HEK293 (cell line): ENCODE data around the gene LYL1.

Experiments
- CTCF ChIA-PET: fragments of 350-600 bp; formaldehyde crosslinking; extraction: SDS; loops from one replicate; lab custom pipeline; 2021; ENCODE audit warnings: antibody characterized with exemption; lab: Yijun Ruan, JAX
- POLR2A ChIA-PET: fragments of 300-600 bp; formaldehyde crosslinking; extraction: SDS; loops from one replicate; lab custom pipeline; 2020; ENCODE audit warnings: antibody characterized with exemption, inconsistent platforms; lab: Yijun Ruan, JAX
- H3K27ac ChIP-seq: fragments of 200-500 bp; sonication (Bioruptor generic); 2 replicates; pipeline ENCODE4 v1.5.1; 2014; ENCODE audit warnings: low read depth, low read length, control low read depth, inconsistent platforms; ENCODE audit errors: extremely low read depth
- H3K36me3 ChIP-seq, 2 experiments: fragments of 200-500 bp in 1 of 2; sonication (Bioruptor generic) in 1 of 2; 1 replicate in 1 of 2; 2 replicates in 1 of 2; pipeline ENCODE4 v1.5.1; 2014 to 2017; ENCODE audit warnings: inconsistent platforms in 2 of 2, low read length in 2 of 2; ENCODE audit not compliant: control insufficient read depth in 2 of 2, insufficient read depth in 1 of 2
- H3K4me1 ChIP-seq: fragments of 200-500 bp; sonication (Bioruptor generic); 2 replicates; pipeline ENCODE4 v1.5.1; 2014; ENCODE audit warnings: mild to moderate bottlenecking, low read length, inconsistent platforms; ENCODE audit not compliant: control insufficient read depth, insufficient read depth
- H3K4me3 ChIP-seq: 2 replicates; pipeline ENCODE4 v1.5.1; 2011; ENCODE audit warnings: low read depth, mild to moderate bottlenecking, control low read depth, low read length, moderate library complexity
- H3K9me3 ChIP-seq: fragments of 200-500 bp; sonication (Bioruptor generic); 2 replicates; pipeline ENCODE4 v1.5.1; 2014; ENCODE audit warnings: low read depth, low read length, inconsistent platforms; ENCODE audit not compliant: control insufficient read depth, insufficient read depth
- CTCF ChIP-seq: fragments of 450-650 bp; formaldehyde crosslinking; IDR thresholded peaks from 2 replicates; pipeline ENCODE4 v1.5.1; 2016; ENCODE audit warnings: missing biosample characterization, missing genetic modification characterization
- EGR2 ChIP-seq: fragments of 450-650 bp; formaldehyde crosslinking; IDR thresholded peaks from 2 replicates; pipeline ENCODE4 v1.5.1; 2016; ENCODE audit warnings: low read depth, missing biosample characterization, missing genetic modification characterization
- SP3 ChIP-seq: fragments of 450-650 bp; formaldehyde crosslinking; IDR thresholded peaks from 2 replicates; pipeline ENCODE4 v1.5.1; 2016; ENCODE audit warnings: missing biosample characterization, missing genetic modification characterization
- ZBTB17 ChIP-seq: fragments of 450-650 bp; formaldehyde crosslinking; IDR thresholded peaks from 2 replicates; pipeline ENCODE4 v1.5.1; 2016; ENCODE audit warnings: missing biosample characterization, missing genetic modification characterization
- ZFP41 ChIP-seq: fragments of 450-650 bp; formaldehyde crosslinking; IDR thresholded peaks from 2 replicates; pipeline ENCODE4 v1.5.1; 2016; ENCODE audit warnings: missing biosample characterization, missing genetic modification characterization, borderline replicate concordance
- ZFP69B ChIP-seq: fragments of 450-650 bp; formaldehyde crosslinking; IDR thresholded peaks from 2 replicates; pipeline ENCODE4 v1.5.1; 2016; ENCODE audit warnings: missing biosample characterization, missing genetic modification characterization
- ZIC2 ChIP-seq: fragments of 450-650 bp; formaldehyde crosslinking; IDR thresholded peaks from 2 replicates; pipeline ENCODE4 v1.5.1; 2016; ENCODE audit warnings: missing biosample characterization, missing genetic modification characterization
- ZNF114 ChIP-seq: fragments of 450-650 bp; formaldehyde crosslinking; IDR thresholded peaks from 2 replicates; pipeline ENCODE4 v1.5.0; 2017; ENCODE audit warnings: missing biosample characterization, missing genetic modification characterization
- ZNF174 ChIP-seq: fragments of 450-650 bp; formaldehyde crosslinking; IDR thresholded peaks from 2 replicates; pipeline ENCODE4 v1.5.0; 2017; ENCODE audit warnings: missing biosample characterization, mild to moderate bottlenecking, missing genetic modification characterization
- ZNF18 ChIP-seq: fragments of 450-650 bp; formaldehyde crosslinking; IDR thresholded peaks from 2 replicates; pipeline ENCODE4 v1.5.1; 2016; ENCODE audit warnings: missing biosample characterization, missing genetic modification characterization
- ZNF214 ChIP-seq: fragments of 450-650 bp; formaldehyde crosslinking; IDR thresholded peaks from 2 replicates; pipeline ENCODE4 v1.5.1; 2017; ENCODE audit warnings: missing biosample characterization, mild to moderate bottlenecking, missing genetic modification characterization, borderline replicate concordance
- ZNF223 ChIP-seq: fragments of 450-650 bp; formaldehyde crosslinking; IDR thresholded peaks from 2 replicates; pipeline ENCODE4 v1.5.1; 2016; ENCODE audit warnings: missing biosample characterization, missing genetic modification characterization
- ZNF266 ChIP-seq: fragments of 450-650 bp; formaldehyde crosslinking; IDR thresholded peaks from 2 replicates; pipeline ENCODE4 v1.5.1; 2016; ENCODE audit warnings: missing biosample characterization, missing genetic modification characterization, low read depth
- ZNF350 ChIP-seq: fragments of 450-650 bp; formaldehyde crosslinking; IDR thresholded peaks from 2 replicates; pipeline ENCODE4 v1.5.0; 2017; ENCODE audit warnings: missing biosample characterization, mild to moderate bottlenecking, missing genetic modification characterization
- ZNF391 ChIP-seq: fragments of 450-650 bp; formaldehyde crosslinking; IDR thresholded peaks from 2 replicates; pipeline ENCODE4 v1.5.1; 2016; ENCODE audit warnings: low read depth, missing biosample characterization, missing genetic modification characterization, borderline replicate concordance
- ZNF433 ChIP-seq: fragments of 450-650 bp; formaldehyde crosslinking; IDR thresholded peaks from 2 replicates; pipeline ENCODE4 v1.5.1; 2016; ENCODE audit warnings: missing biosample characterization, missing genetic modification characterization, low read depth
- TF ChIP-seq, protein P1 (sequence below): fragments of 450-650 bp; formaldehyde crosslinking; optimal IDR thresholded peaks from 2 replicates; pipeline ENCODE3; 2016; ENCODE audit warnings: missing biosample characterization, mild to moderate bottlenecking, missing genetic modification characterization
- TF ChIP-seq, protein P2 (sequence below): fragments of 450-650 bp; formaldehyde crosslinking; IDR thresholded peaks from 2 replicates; pipeline ENCODE4 v1.5.1; 2016; ENCODE audit warnings: missing biosample characterization, missing genetic modification characterization
- TF ChIP-seq, protein P3 (sequence below): fragments of 450-650 bp; formaldehyde crosslinking; IDR thresholded peaks from 2 replicates; pipeline ENCODE4 v1.5.1; 2016; ENCODE audit warnings: missing biosample characterization, missing genetic modification characterization

The LYL1 gene

DNA sequence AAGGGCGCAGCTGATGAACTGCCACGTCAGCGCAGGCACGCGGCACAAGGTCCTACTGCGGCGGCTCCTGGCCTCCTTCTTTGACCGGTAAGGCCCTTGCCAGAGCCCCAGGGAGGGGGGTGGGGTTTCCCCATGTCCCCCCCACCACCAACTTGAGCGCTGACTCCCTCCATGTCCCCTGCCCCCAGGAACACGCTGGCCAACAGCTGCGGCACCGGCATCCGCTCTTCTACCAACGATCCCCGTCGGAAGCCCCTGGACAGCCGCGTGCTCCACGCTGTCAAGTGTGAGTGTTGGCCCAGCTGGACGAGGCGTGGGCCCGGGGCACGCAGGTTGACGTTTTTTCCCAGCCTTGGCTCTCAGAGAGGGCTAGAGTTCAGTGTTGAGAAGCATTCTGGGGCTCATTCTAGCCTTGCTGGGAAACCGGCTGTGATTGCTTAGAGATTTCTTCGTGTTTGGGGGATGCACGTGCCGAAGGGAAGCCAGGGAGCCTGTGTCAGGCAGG is 34.7 kb upstream of the LYL1 start:
- Histone ChIP-seq H3K36me3 (peaks cover 11 to 62% of the 10 kb centered on the region in 2 experiments; a peak in 2 of 3 replicates), H3K27ac (no peak overlapping the region), H3K9me3 (no peaks in the 10 kb centered on the region), H3K4me1 (no peaks in the 10 kb centered on the region), H3K4me3 (no peak overlapping the region)
- TF ChIP-seq ZFP69B (tag by site-specific recombination) (0 out of 2 replicates have a peak, but pooled peaks have one; percentile 60), ZFP41 (tag by site-specific recombination) (no peak), ZBTB17 (tag by site-specific recombination) (no peak)
- TF ChIP-seq, protein P1, sequence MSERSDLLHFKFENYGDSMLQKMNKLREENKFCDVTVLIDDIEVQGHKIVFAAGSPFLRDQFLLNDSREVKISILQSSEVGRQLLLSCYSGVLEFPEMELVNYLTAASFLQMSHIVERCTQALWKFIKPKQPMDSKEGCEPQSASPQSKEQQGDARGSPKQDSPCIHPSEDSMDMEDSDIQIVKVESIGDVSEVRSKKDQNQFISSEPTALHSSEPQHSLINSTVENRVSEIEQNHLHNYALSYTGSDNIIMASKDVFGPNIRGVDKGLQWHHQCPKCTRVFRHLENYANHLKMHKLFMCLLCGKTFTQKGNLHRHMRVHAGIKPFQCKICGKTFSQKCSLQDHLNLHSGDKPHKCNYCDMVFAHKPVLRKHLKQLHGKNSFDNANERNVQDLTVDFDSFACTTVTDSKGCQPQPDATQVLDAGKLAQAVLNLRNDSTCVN (tag by site-specific recombination), result no peak
- TF ChIP-seq, protein P2, sequence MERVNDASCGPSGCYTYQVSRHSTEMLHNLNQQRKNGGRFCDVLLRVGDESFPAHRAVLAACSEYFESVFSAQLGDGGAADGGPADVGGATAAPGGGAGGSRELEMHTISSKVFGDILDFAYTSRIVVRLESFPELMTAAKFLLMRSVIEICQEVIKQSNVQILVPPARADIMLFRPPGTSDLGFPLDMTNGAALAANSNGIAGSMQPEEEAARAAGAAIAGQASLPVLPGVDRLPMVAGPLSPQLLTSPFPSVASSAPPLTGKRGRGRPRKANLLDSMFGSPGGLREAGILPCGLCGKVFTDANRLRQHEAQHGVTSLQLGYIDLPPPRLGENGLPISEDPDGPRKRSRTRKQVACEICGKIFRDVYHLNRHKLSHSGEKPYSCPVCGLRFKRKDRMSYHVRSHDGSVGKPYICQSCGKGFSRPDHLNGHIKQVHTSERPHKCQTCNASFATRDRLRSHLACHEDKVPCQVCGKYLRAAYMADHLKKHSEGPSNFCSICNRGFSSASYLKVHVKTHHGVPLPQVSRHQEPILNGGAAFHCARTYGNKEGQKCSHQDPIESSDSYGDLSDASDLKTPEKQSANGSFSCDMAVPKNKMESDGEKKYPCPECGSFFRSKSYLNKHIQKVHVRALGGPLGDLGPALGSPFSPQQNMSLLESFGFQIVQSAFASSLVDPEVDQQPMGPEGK (tag by site-specific recombination), result 0 out of 2 replicates have a peak, but pooled peaks have one; percentile 16
- CTCF ChIA-PET, result interaction anchor here (0.6 kb wide), 1 partner anchor 11 kb away, joined by 3 read pairs; no protein-coding TSS in a partner anchor
- POLR2A ChIA-PET, result no interaction called here

DNA sequence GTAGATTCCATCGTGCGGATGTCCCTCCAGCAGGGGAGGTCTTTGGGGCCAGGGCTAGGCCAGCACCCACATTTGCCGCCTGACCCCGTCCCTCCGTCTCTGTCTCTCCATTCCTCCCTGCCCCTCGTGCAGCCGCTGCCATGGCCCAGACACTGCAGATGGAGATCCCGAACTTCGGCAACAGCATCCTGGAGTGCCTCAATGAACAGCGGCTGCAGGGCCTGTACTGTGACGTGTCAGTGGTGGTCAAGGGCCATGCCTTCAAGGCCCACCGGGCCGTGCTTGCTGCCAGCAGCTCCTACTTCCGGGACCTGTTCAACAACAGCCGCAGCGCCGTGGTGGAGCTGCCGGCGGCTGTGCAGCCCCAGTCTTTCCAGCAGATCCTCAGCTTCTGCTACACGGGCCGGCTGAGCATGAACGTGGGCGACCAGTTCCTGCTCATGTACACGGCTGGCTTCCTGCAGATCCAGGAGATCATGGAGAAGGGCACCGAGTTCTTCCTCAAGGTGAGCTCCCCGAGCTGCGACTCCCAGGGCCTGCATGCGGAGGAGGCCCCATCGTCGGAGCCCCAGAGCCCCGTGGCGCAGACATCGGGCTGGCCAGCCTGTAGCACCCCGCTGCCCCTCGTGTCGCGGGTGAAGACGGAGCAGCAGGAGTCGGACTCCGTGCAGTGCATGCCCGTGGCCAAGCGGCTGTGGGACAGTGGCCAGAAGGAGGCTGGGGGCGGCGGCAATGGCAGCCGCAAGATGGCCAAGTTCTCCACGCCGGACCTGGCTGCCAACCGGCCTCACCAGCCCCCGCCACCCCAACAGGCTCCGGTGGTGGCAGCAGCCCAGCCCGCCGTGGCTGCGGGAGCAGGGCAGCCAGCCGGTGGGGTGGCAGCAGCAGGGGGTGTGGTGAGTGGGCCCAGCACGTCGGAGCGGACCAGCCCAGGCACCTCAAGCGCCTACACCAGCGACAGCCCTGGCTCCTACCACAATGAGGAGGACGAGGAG is 32.7 kb upstream of the LYL1 start:
- CTCF ChIA-PET, result interaction anchor here (0.5 kb wide), 1 partner anchor 20 kb away, joined by 3 read pairs; no protein-coding TSS in a partner anchor
- Histone ChIP-seq H3K4me3 (no peak overlapping the region), H3K9me3 (no peaks in the 10 kb centered on the region), H3K36me3 (peaks cover 11 to 62% of the 10 kb centered on the region in 2 experiments; a peak in 2 of 3 replicates), H3K27ac (no peak overlapping the region), H3K4me1 (no peaks in the 10 kb centered on the region)
- TF ChIP-seq EGR2 (tag by site-specific recombination) (no peak), ZNF350 (tag by site-specific recombination) (no peak), ZNF174 (no peak), ZIC2 (no peak), ZNF18 (no peak), ZNF114 (tag by site-specific recombination) (no peak), SP3 (tag by site-specific recombination) (no peak)
- POLR2A ChIA-PET, result interaction anchor here (1.0 kb wide), 1 partner anchor 17 kb away, joined by 4 read pairs; no protein-coding TSS in a partner anchor

- POLR2A ChIA-PET, result interaction anchor here (1.0 kb wide), 1 partner anchor 18 kb away, joined by 4 read pairs; no protein-coding TSS in a partner anchor
- no peak overlapping the region for H3K27ac ChIP-seq
- no peak overlapping the region for H3K4me3 ChIP-seq
- peaks cover 11 to 62% of the 10 kb centered on the region in 2 experiments; a peak in 2 of 3 replicates for H3K36me3 ChIP-seq
- no peaks in the 10 kb centered on the region for H3K9me3 ChIP-seq
- no peaks in the 10 kb centered on the region for H3K4me1 ChIP-seq
- CTCF ChIA-PET, result interaction anchor here (0.5 kb wide), 2 partner anchors 19 to 169 kb away, joined by 3 to 5 read pairs; no protein-coding TSS in a partner anchor
- no peak for TF ChIP-seq ZNF433 (tag by site-specific recombination)
- TF ChIP-seq, protein P3, sequence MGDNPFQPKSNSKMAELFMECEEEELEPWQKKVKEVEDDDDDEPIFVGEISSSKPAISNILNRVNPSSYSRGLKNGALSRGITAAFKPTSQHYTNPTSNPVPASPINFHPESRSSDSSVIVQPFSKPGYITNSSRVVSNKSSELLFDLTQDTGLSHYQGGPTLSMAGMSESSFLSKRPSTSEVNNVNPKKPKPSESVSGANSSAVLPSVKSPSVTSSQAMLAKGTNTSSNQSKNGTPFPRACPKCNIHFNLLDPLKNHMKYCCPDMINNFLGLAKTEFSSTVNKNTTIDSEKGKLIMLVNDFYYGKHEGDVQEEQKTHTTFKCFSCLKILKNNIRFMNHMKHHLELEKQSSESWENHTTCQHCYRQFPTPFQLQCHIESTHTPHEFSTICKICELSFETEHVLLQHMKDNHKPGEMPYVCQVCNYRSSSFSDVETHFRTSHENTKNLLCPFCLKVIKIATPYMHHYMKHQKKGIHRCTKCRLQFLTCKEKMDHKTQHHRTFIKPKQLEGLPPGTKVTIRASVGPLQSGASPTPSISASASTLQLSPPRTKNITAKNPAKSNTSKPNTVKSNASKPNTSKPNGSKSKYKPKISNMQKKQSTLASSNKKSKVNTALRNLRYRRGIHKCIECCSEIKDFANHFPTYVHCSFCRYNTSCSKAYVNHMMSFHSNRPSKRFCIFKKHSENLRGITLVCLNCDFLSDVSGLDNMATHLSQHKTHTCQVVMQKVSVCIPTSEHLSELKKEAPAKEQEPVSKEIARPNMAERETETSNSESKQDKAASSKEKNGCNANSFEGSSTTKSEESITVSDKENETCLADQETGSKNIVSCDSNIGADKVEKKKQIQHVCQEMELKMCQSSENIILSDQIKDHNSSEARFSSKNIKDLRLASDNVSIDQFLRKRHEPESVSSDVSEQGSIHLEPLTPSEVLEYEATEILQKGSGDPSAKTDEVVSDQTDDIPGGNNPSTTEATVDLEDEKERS (tag by site-specific recombination), result no peak
- no peak for TF ChIP-seq ZNF266
- TF ChIP-seq ZNF391 (tag by site-specific recombination), result no peak
- TF ChIP-seq CTCF (tag by site-specific recombination), result no peak
- TF ChIP-seq ZNF223 (tag by site-specific recombination), result no peak
- TF ChIP-seq ZNF214 (tag by site-specific recombination), result no peak
These were observed 32.0 kb upstream of the LYL1 start for GRCh38 chr19:13134626-13135025.
